ENCODE measurements around the gene PLPP3. TPM values are rescaled to one million over a fixed set of nuclear protein-coding genes. Genes with fewer than 3 reads are reported as not detected.

Gene PLPP3
- total RNA-seq, 1 experiment from 2014 or later: 26.7 TPM

- H3K27me3 Mint-ChIP-seq (ENCODE audit: low read depth): no peaks in the 10 kb centered on the region
- no peak overlapping the region for H3K4me3 Mint-ChIP-seq
- Histone ChIP-seq H3K4me2 (ENCODE audit: insufficient read depth, insufficient read length, low read length) (no peak overlapping the region), H2AK5ac (ENCODE audit: insufficient read length, low read length) (no peak overlapping the region), H4K5ac (ENCODE audit: insufficient read length, low read depth, low read length) (no peak overlapping the region), H3K4ac (ENCODE audit: low read depth, low read length) (no peak overlapping the region), H2BK20ac (ENCODE audit: low read depth, low read length, poor library complexity, severe bottlenecking) (no peak overlapping the region), H2BK120ac (ENCODE audit: low read depth, low read length, poor library complexity, severe bottlenecking) (no peak overlapping the region), H3K9ac (ENCODE audit: extremely low read depth, insufficient read length, low read length) (no peak overlapping the region), H2BK12ac (ENCODE audit: insufficient read length, low read depth, low read length) (no peak overlapping the region), H2AFZ (ENCODE audit: low read length) (no peak overlapping the region), H3K23me2 (ENCODE audit: insufficient read length, low read depth, low read length, poor library complexity, severe bottlenecking) (no peaks in the 10 kb centered on the region), H2BK5ac (ENCODE audit: insufficient read length, low read length) (no peak overlapping the region), H3K56ac (ENCODE audit: insufficient read length, low read depth, low read length) (no peak overlapping the region), H3K4me1 (ENCODE audit: insufficient read depth, low read length) (peaks cover 37% of the 10 kb centered on the region), H4K91ac (ENCODE audit: insufficient read length, low read depth, low read length) (no peak overlapping the region), H3T11ph (ENCODE audit: low read length) (no peak overlapping the region), H3K18ac (ENCODE audit: insufficient read length, low read depth, low read length) (no peak overlapping the region), H3K14ac (ENCODE audit: insufficient read depth, low read length) (no peak overlapping the region), H3K79me1 (ENCODE audit: insufficient read depth, low read depth, low read length, poor library complexity, severe bottlenecking) (no peaks in the 10 kb centered on the region), H2BK15ac (ENCODE audit: low read depth, low read length) (no peak overlapping the region), H4K8ac (replicated peaks; ENCODE audit: insufficient read length, low read depth, low read length) (no peak overlapping the region), H3K27ac (ENCODE audit: insufficient read length, low read depth, low read length) (peak overlapping the region; percentile 55), H4K20me1 (ENCODE audit: control insufficient read depth, insufficient read depth, insufficient read length) (no peaks in the 10 kb centered on the region), H3K9me3 (ENCODE audit: control insufficient read depth, low read depth, low read length) (no peaks in the 10 kb centered on the region), H3K27me3 (ENCODE audit: insufficient read depth, low read length) (no peaks in the 10 kb centered on the region), H3K23ac (ENCODE audit: insufficient read length, low read depth, low read length) (no peak overlapping the region), H3K79me2 (ENCODE audit: insufficient read depth, low read length) (peaks cover 29% of the 10 kb centered on the region; the same call in 1 of the 2 replicates)
- H3K9me3 Mint-ChIP-seq: peaks cover 3 to 5% of the 10 kb centered on the region in 2 experiments; a peak in 4 of 5 replicates
- peaks cover 10 to 19% (median 12%) of the 10 kb centered on the region in 3 experiments for H3K36me3 Mint-ChIP-seq (ENCODE audit: insufficient read depth in 1 of 3, low read depth in 3 of 3)
- peak overlapping the region; percentile 84 to 97 (median 94); a peak in 5 of 7 replicates for H3K27ac Mint-ChIP-seq
- no CpG with 5 or more reads among the region's 9 CpGs for WGBS (ENCODE audit: extremely low coverage, insufficient read length, low lambda C conversion rate)
- TF ChIP-seq CTCF (conservative IDR thresholded peaks at IDR 0.05): no peak
- DNase-seq: no peak
- peaks cover 77 to 83% of the 10 kb centered on the region in 2 experiments for H3K4me1 Mint-ChIP-seq
These were observed 13.2 kb downstream of the PLPP3 start for GRCh38 chr1:56566061-56566744.

Data from H9 (cell line).